ENCODE measurements around the gene ZNF621.

The ZNF621 gene
- 17.8 to 40.7 (median 38.4) reads per million in 4 donors for total RNA-seq

DNA sequence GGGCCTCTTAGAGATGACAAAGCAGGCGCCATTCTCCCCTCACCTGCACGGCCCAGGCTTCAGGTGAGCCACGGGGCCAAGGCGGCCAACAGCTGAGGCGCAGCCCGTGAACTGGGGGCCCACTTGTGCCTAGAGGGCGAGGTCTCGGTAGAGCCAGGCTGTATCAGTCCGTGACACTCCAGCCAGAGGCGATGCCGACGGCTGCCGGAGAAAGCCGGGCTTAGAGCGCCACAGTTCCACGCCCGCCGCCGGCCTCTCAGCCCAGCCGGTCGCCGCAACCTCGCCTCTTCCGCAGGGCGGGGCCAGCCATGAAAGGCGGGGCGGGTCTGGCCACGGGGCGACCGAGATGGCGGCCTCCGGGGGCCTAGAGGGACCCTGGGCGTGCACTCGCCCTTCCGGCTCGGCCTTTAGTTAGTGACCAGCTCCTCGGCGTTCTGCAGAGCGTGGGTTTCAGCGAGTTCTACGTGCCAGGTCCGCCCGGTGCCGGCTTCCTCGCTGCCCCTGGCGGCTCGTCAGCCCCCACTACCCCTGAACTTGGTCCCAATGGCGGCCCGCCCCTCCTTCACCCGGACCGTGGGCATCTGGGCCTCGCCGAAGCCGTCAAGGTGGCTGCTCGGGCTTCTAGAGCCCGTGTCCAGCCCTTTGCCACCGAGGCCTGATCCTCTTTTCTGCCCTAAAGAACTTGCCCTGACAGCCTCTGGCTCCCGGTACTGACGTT, at the start of gene ZNF621:
TSS of gene ZNF621 (plus strand) at position 393 of the 718 bp plus-strand sequence. CDS start 881 bp downstream, outside the sequence.
- peak; percentile 59 to 85 (median 69) for DNase-seq

DNA sequence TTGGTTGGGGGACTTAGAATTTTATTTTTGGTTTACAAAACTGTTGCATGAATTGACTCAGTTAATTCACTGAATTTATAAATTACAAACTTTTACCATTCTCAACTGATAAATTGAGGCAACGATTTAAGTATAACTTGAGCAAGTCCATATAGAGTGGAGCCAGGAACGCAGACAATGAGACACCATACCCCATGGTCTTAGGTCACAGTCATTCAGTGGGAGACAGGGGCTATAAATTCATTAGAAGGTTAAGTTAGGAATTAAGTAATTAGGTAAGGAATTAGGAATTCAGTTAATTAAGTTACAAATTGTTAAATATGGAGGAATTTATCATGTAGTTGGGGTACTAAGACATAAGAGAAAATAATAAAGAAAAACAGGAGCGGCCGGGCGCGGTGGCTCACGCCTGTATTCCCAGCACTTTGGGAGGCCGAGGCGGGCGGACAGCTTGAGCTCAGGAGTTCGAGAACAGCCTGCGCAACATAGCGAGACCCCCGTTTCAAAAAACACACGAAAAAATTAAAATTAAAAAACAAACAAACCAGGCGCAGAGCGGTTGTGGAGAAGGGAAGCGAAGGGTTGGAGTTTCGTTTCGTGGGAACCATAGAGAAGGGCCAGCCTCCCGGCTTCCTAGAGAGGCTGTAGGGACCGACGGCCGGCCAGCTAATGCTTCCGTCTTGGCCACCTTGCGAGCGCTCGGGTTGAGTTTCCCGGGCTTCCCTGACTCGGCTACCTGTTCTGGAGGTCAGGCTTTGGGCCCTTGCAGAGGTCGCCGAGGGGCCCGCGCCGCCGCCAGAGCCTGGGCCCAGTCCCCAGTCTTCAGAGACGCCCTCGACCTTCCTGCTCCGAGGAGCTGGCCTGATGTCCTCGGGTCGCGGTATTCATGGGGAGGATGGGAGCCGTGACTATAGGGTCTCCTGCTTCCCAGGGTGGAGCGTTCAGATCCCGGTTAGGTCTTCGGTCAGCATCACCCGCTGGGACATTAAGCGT, 48.0 kb upstream of the ZNF621 start, which contains the start of gene ZNF619:
TSS of gene ZNF619 (plus strand) at position 645 of the 993 bp plus-strand sequence. CDS start 858 bp downstream, outside the sequence.
- peak; percentile 16 to 63 (median 38) for DNase-seq

DNA sequence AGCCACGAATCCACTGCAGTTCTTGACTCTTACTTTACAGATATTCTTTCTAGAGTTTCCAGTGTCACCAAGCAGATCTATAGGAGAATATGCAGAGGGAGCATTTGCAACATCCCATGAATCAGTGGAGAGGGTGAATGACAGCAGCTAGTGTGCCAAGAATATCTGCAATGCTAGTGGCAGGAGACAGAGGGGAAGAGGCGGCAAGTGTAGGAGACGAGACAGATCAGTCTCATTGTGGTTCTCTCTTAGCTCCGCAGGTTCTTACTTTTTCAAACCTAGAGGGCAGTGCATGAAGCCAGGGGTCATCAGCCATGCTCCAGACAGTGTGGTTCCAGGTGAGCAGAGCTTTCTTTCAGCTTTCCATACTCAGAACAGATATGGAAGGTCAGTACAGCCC, 47.1 kb upstream of the ZNF621 start:
- no peak for DNase-seq

DNA sequence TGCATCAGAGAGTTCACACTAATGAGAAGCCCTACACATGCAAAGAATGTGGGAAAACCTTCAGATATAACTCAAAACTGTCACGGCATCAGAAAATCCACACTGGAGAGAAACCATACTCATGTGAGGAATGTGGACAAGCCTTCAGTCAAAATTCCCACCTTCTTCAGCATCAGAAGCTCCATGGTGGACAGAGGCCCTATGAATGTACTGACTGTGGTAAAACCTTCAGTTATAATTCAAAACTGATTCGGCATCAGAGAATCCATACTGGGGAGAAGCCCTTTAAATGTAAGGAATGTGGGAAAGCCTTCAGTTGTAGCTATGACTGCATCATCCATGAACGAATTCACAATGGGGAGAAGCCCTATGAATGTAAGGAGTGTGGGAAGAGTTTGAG, 37.6 kb upstream of the ZNF621 start:
- DNase-seq: no peak

DNA sequence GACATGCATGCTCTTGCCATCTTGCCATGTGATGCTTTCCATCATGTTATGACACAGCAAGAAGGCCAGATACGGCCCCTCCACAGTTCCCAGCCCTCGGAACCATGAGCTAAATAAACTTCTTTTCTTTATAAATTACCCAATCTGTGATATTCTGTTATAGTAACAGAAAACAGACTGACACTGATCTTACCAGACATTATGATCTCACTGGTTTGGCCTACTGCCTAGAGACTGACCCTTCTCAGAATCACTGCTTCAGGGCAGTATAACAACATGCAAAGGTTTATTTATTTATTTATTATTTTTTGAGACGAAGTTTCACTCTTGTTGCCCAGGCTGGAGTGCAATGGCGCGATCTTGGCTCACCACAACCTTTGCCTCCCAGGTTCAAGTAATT, 33.8 kb upstream of the ZNF621 start:
- no peak for DNase-seq

DNA sequence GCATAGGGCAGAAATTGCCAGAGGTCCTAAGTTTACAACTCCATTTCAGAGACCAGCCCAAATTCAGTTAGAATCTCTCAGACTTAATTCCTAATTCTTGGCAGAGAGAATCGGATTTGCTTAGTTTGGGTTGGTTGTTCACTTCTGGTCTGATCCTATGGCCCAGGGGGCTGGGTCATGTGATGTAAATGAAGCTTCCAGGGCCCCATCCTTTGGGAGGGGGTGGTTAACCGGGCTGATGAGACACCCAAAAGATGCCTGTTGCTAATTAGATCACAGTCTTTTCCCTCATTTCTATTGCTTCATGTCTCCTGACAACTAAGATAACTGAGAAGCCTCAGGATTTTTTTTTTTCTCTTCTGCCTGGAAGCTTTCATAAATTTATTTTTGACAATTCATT, 30.1 kb upstream of the ZNF621 start:
- DNase-seq: no peak

DNA sequence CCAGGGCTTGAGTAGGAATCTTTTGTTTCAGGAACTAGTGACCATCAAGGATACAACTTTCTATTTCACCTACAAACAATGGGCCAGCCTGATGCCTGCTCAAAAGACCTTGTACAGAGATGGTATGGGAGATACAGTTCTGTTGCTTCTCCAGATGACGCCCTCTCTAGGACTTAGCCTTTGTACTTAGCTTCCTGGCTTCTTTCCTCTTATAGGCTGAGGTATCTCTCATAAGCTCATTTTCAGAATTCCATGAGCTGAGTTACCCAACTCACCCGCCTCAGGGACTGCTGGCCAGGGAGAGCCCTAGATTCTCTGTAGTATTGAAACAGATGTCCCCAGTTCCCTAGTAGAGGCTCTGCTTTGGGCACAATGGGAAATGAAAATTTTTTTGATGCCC, 27.5 kb upstream of the ZNF621 start:
- no peak for DNase-seq

DNA sequence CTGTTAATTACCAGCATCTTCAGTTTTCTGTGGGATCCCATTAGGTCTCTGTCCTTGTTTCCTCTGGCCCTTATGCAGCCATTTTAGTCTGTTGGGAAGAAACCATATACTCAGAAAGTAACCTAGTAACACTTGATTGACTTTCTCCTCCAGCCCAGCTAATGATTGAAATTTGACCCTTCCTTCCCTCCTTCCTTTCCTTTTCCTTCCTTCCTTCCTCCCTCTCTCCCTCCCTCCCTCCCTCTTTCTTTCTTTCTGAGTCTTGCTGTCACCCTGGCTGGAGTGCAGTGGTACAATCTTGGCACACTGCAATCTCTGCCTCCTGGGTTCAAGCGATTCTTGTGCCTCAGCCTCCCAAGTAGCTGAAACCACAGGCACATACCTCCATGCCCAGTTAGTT, 24.8 kb upstream of the ZNF621 start:
- no peak for DNase-seq

DNA sequence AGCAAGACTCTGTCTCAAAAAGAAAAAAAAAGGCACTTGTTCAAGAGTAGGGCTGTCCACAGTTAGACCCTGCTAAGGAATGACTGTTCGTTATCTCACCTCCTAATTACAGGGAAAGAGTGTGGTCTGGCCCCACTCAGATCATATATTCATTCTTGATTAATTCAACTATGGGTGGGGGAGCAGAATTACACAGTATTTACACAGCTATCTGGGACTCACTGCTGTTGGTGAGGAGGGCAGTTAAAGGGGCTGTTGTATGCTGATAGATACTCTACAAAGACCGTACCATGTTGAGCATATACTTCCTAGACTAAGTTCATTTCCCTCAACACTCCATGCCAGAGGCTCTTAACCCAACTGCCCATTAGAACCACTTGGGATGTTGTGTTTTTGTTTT, 22.7 kb upstream of the ZNF621 start:
- DNase-seq: no peak

DNA sequence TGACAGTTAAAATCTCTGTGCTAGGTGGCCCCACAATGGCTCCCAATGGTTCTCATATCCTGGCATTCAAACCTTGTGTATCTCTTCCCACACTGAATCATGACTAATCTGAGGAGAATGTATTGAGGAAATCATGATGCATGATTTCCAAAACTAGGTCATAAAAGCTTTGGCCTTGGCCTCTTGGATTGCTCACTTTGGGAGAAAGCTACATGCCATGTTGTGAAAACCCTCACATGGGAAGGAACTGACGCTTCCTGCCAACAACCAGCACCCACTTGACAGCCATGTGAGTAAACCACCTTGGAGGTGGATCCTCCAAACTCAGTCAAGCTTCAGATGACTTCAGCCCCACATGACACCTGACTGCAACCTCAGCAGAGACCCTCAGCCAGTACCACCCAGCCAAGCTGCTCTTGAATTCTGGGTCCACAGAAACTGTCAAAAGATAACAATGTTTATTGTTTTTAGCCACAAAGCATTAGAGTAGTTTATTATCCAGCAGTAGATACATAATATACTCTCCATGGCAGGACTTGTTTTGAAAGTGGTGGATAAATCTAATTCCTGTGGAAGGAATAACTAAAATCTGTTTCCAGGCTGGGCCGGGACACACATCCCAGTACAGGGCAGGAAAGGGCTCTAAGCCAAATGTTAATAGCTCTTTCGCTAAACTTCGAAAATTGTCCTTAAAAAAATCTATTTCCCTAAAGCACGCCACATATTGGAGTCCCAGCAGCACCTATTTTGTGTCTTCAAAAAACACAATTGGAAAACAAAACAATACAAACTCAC, 19.9 kb upstream of the ZNF621 start:
- no peak for DNase-seq

DNA sequence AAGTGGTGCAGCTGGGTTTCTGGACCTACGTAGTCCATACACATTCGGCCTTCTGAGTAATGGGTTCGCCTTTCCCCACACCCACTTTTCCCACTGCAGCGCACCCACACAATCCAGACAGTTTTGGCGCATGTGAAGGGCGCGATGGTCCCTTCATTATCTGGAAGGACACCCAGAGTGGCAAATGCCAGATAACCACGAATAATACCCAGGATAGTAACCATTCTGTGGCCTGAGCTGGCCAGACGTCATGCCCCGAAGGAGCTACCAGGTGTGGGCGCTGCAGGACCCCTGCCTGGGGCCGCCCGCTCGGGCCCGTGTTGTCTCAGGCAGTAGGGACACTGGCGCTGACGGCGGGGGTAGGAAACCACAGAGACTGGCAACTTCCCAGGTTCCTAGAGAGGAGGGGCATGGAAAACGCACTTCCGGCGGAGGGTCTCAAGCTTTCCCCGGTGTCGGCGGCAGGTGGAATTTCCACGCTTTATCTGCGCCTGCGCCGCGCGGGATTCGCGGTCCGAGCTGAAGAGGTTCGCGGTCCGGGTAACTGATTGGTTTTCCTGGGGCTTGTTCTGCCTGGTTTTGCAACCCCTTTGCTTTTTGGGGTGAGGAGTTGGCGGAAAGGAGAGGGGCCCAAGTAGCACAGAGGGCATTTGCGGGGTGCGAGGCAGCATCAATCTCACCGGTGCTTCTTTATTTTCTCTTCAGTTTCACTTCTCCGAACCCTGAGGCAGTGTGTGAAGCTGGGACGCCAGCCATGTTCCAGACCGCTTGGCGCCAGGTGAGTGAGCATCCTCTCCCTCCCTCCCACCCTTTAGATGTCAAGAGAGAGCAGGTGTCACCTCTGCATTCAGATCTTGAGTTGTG, 18.9 kb upstream of the ZNF621 start, which contains the start of gene ZNF620:
TSS of gene ZNF620 (plus strand) at position 441 of the 864 bp plus-strand sequence. CDS start at position 755, 314 bp downstream.
- DNase-seq: peak; percentile 9 to 42 (median 16)

DNA sequence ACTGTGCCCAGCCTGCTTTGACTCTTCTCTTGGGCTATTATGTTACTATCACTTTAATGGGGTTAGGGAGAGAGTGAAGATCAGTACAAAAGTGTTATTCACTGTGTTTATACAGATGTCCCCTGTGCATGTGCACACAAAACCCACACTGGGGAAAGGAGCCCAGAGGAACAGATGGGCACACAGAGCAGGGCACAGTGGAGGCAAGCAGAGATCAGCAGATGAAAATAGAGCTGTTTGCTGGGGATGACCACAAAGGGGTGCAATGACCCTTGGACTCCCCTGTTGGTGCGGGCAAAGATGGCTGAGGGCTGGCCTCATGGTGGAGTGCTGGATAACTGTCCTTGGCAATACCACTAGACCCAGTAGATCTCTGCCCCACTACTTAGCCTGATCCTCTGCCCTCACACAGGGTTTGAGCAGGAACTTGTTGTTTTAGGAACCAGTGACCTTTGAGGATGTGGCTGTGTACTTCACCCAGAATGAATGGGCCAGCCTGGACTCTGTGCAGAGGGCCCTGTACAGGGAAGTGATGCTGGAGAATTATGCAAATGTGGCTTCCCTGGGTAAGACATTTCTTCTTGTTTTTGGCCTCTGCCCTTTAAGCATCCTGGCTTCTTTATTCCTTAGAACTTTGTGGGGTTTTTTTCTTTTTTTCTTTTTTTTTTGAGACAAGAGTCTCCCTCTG, 13.6 kb upstream of the ZNF621 start:
- DNase-seq: no peak

DNA sequence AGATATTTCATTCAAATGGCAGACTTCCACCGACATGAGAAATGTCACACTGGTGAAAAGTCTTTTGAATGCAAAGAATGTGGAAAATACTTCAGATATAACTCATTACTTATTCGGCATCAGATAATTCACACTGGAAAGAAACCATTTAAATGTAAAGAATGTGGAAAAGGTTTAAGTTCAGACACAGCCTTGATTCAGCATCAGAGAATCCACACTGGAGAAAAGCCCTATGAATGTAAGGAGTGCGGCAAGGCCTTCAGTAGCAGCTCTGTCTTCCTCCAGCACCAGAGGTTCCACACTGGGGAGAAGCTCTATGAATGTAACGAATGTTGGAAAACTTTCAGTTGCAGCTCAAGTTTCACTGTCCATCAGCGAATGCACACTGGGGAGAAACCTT, 8.6 kb upstream of the ZNF621 start:
- no peak for DNase-seq

DNA sequence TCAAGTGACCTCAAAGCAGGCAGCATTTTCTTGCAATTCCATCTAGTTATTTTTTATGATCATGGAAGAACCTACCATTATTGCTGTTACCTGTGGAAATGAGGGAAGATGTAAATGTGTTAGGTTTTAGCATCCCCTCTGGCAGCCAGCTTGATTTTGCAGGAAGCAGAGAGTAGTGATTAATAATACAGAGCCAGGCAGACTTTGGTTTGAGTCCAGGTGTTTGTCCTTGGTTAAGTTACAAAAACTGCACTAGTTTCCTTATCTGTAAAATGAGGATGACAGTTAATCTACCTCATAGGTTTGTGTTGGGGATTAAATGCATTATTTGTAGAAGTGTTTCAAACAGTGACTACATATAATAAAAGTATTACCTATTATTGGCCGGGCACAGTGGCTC, 6.7 kb upstream of the ZNF621 start:
- no peak for DNase-seq

DNA sequence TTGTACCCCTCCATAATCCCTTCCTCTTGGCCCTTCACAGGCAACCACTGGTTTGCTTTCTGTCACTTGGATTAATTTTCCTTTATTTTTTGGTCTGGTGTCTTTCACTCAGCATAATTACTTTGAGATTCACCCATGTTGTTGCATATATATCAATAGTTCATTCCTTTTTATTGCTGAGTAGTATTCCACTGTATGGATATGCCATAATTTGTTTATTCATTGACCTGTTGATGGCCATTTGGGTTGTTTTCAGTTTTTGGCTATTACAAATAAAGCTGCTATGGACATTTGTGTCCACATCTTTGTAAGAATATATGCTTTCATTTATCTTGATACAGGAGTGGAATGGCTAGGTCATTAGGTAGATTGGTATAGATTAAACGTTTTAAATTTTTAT, 5.9 kb upstream of the ZNF621 start:
- DNase-seq: no peak

DNA sequence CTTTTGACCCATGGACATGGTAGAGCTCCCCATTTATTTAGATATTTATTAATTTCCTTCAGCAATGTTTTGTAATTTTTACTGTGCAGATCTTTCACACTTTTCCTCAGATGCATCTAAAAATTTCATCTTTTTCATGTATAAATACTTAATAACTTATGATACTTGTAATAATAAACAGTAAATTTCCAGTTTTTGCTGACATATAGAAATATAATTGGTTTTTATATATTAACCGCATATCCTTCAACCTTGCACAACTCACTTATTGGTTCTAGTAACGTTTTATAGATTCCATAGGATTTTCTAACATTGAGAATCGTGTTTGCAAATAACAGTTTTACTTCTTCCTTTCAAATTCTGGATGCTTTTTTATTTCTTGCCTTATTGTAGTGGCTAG, 3.5 kb upstream of the ZNF621 start:
- no peak for DNase-seq

DNA sequence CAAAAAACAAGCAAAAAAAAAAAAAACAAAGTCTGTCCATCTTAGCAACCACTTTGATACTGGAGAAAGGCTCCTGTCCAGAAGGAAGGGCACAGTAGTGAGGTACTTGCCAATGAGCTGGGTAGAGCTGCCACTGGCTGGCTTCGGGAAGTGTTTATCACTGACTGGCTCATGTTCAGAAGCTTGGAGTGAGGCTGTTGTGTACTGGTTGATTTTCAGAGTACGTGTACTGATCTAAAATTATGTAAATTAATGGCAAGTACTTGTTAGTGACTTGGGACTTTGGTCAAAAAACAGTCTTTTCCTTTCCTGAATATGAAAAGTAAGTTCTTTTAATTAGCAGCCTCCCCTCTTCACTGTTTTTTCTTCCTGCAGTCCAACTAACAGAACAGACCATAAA, 979 bp upstream of the ZNF621 start:
- no peak for DNase-seq

DNA sequence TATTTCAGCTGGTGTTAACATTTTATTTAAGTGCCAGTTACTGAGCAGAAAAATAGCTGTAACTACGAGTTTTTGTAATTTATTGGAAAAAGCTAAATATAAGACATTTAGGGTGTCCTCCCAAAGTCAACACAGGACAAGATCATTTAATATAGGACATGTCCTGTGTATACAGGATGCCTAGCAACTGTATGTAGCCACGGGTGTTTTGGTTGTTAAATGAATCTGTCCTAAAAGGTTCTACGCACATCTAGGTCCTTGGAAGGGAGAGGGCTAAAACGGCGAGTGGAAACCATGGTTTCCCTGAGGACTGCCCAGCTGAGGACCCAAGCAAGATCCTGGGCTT, 565 bp upstream of the ZNF621 start:
- no peak for DNase-seq

DNA sequence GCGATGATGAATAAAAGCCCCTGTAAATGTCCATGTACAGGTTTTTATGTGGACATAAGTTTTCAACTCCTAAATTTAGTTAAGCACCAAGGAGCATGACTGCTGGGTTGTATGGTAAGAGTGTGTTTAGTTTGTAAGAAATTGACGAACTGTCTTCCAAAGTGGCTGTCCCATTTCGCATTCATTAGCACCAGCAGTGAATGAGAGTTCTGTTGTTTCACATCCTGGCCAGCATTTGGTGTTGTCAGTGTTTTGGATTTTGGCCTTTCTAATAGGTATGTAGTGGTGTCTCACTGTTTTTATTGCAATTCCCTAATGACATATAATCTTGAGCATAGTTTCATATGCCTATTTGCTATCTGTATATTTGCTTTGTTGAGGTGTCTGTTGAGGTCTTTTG, 3.7 kb downstream of the ZNF621 start:
- no peak for DNase-seq

DNA sequence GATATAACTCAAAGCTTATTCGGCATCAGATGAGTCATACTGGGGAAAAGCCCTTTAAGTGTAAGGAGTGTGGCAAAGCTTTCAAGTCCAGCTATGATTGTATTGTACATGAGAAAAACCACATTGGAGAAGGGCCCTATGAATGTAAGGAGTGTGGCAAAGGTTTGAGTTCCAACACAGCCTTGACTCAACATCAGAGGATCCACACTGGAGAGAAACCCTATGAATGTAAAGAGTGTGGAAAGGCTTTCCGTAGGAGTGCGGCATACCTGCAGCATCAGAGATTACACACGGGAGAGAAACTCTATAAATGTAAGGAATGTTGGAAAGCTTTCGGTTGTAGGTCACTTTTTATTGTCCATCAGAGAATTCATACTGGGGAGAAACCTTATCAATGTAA, 7.5 kb downstream of the ZNF621 start:
- no peak for DNase-seq

DNA sequence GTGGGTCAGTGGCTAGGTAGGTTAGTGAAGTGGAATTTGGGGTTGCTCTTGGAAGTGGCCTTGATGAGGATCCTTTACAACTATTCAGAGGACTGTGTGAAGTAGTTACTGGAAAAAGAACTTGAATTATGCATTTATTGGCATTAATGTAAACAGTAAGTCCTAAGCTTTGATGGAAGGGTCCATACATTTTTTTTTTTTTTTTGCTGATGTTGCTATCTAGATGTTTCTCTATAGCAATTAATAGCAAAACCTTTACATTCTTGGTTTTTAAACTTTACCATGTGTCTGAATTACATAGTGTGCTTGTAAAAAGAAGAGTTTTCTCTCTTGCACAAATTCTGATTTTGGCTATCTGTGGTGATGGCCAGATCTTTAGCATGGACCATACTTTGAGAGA, 9.5 kb downstream of the ZNF621 start:
- DNase-seq: no peak
